Activated naive CD8-positive, alpha-beta T cell treated with anti-CD3 and anti-CD28 coated beads, Interleukin-2, amount 10 ng/mL, durations not matched to agents 7 days and 5 days (primary cell): ENCODE data around the gene FGD5. TPM values are rescaled to one million over a fixed set of nuclear protein-coding genes. Genes with fewer than 3 reads are reported as not detected.

Source experiments
- ATAC-seq: fragments of 150-1000 bp; cut with Tn5 transposase; one replicate; pipeline ENCODE4 v1.10.0; 2021; ENCODE audit warnings: low read depth, moderate library complexity
- POLR2A ChIA-PET: fragments of 350-600 bp; sonication (Branson Sonifier 250); formaldehyde crosslinking; loops from one replicate; lab custom pipeline; 2021; ENCODE audit warnings: antibody characterized with exemption; lab: Charles Lee
- DNase-seq: peaks from one replicate; pipeline ENCODE4 v3.0.0; 2021
- H3K27ac Mint-ChIP-seq: one replicate; pipeline ENCODE4 v1.8.0; 2022; ENCODE audit warnings: mild to moderate bottlenecking, mixed read lengths
- H3K27me3 Mint-ChIP-seq: one replicate; pipeline ENCODE4 v1.8.0; 2022; ENCODE audit warnings: mild to moderate bottlenecking, moderate library complexity, mixed read lengths
- H3K36me3 Mint-ChIP-seq: one replicate; pipeline ENCODE4 v1.8.0; 2021; ENCODE audit warnings: mild to moderate bottlenecking, mixed read lengths
- H3K4me1 Mint-ChIP-seq: one replicate; pipeline ENCODE4 v1.8.0; 2021; ENCODE audit warnings: mixed read lengths
- H3K4me3 Mint-ChIP-seq: one replicate; pipeline ENCODE4 v1.8.0; 2022; ENCODE audit warnings: mild to moderate bottlenecking, moderate library complexity, mixed read lengths
- H3K9me3 Mint-ChIP-seq: one replicate; pipeline ENCODE4 v1.8.0; 2021; ENCODE audit warnings: mixed read lengths
- total RNA-seq, 2 experiments: library from RNA; stranded (reverse); gene quantifications; one replicate each; pipeline ENCODE4 v1.2.3, GENCODE V29; 2021

FGD5 gene
- total RNA-seq, 2 experiments from 2014 or later: 0.17 TPM; not detected in 1

DNA sequence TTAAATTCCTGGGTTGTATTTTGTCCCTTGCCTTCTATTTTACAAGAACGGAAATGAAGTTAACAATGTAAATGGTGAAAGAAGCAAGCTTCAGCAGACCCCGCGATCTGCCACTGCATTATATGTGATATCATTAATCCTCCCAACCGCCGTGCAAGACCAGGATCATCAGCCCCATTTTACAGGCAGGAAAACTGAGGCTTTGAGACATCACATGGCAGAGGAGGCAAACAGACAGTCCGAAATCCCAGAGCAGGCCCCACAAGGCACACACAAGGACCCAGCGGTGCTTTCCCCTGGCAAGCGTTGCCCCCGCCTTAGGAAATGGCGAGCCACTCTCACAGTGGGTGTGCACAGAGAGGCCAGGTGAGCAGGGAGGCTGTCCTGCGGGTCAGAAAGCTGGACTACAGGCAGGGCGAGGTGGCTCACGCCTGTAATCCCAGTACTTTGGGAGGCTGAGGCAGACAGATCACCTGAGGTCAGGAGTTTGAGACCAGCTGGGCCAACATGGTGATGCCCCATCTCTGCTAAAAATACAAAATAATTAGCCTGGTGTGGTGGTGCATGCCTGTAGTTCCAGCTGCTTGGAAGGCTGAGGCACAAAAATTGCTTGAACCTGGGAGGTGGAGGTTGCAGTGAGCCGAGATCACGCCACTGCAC is 16.2 kb downstream of the FGD5 start:
- no peak for ATAC-seq
- POLR2A ChIA-PET: no interaction called here
- H3K36me3 Mint-ChIP-seq: no peaks in the 10 kb centered on the region

DNA sequence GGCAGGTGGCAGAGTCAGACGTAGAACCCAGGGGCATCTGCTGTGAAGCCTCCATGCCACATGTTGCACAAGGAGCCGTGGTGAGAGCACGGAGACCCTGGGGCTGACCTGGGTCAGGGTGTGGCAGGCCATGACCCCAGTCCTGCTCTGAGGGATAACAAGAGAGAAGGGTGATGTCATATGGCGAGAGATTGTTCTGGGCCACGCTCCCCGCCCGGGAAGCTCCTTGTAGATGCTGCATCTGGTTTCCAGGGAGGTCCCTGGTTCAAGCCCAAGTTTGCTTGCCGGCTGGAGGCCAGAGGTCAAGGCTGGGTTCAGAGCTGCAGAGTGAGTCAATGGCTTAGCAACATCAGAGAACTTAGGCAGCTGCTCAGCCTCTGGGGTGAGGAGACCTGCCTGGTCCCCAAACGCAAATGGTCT is 17.3 kb downstream of the FGD5 start:
- Mint-ChIP-seq H3K4me1 (no peaks in the 10 kb centered on the region), H3K9me3 (no peaks in the 10 kb centered on the region), H3K4me3 (no peak overlapping the region), H3K27me3 (peaks cover 10% of the 10 kb centered on the region), H3K27ac (no peak overlapping the region), H3K36me3 (no peaks in the 10 kb centered on the region)
- DNase-seq (no peak), ATAC-seq (no peak)
- POLR2A ChIA-PET: no interaction called here

More for the DNA sequence above, 16.2 kb downstream of the FGD5 start:
- H3K9me3 Mint-ChIP-seq: no peaks in the 10 kb centered on the region
- no peak overlapping the region for H3K27ac Mint-ChIP-seq
- DNase-seq: no peak
- H3K4me1 Mint-ChIP-seq: no peaks in the 10 kb centered on the region
- peaks cover 16% of the 10 kb centered on the region for H3K27me3 Mint-ChIP-seq
- H3K4me3 Mint-ChIP-seq: no peak overlapping the region

DNA sequence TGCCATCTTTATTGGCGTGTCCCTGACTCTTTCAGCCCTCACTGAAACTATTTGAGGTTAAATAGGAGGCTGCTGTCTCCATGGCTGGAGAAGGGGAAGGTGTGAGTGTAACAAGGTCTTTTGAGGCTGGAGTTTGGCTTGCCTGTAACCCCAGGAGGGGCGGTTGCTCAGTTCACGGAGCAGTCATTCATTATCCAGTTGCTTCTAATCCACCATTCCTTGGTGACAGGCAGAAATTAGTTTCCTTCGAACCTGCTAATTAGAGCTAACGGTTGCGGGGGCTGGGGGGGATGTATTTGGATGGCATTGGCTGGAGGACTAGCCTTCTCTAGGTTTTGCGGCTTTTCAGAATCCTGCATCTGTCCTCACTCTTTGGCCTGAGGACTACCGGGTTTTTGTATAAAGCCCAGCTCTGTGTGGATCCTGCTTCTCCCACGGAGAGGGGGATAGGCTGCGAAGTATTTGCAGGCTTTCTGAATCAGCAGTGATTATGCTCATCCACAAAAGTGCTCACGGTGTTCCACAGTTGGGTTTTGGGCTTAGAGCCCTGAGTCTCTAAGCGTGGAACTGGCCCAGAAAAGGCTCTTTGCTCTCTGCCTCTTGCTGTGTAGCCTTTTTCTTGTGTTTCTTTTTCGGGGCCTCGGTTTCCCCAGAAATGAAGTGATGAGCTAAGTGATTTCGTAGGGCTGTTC is 18.6 kb downstream of the FGD5 start:
- no peak for DNase-seq
- ATAC-seq: no peak
- no peaks in the 10 kb centered on the region for H3K4me1 Mint-ChIP-seq
- H3K36me3 Mint-ChIP-seq: no peaks in the 10 kb centered on the region
- H3K4me3 Mint-ChIP-seq: no peak overlapping the region
- no peak overlapping the region for H3K27ac Mint-ChIP-seq
- H3K27me3 Mint-ChIP-seq: peaks cover 10% of the 10 kb centered on the region
- POLR2A ChIA-PET: no interaction called here
- H3K9me3 Mint-ChIP-seq: no peaks in the 10 kb centered on the region

DNA sequence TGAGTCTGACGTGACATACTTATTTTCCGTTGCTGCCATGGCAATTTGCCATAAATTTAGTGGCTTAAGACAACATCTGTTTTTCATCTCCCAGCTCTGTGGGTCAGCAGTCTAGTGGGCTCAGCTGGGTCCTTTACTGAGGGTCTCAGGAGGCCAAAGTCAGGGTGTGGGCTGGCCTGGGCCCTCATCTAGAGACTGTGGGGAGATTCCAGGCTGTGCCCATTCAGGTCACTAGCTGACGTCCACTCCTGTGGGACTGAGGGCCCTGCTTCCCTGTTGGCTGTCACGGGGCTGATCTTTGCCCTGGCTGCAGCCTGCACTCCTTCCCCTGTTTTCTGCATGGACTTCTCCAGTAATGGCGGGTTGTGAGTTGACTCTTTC is 19.1 kb downstream of the FGD5 start:
- Mint-ChIP-seq H3K36me3 (no peaks in the 10 kb centered on the region), H3K27me3 (peaks cover 10% of the 10 kb centered on the region), H3K4me1 (no peaks in the 10 kb centered on the region), H3K9me3 (no peaks in the 10 kb centered on the region), H3K4me3 (no peak overlapping the region), H3K27ac (no peak overlapping the region)
- ATAC-seq (no peak), DNase-seq (no peak)
- POLR2A ChIA-PET: no interaction called here

DNA sequence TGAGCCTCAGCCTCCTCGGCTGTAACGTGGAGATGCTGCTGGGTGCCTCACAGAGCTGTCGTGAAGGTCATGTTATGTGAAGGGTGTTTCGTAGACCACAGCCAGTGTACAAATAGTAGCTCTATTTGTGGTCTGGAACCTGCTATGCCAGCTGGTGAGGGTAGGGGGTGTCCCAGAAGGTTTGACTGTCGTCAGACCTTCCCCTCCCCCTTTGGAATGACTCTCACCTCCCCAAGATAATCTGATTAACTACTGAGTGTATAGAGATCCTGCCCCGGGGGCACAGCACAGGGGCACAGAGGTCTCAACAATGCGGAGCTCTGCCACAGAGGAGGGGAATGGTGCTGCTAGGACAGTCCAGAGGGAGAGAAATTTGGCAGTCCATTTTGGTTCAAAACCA is 20.5 kb downstream of the FGD5 start:
- no peaks in the 10 kb centered on the region for H3K36me3 Mint-ChIP-seq
- no peaks in the 10 kb centered on the region for H3K4me1 Mint-ChIP-seq
- no peak overlapping the region for H3K4me3 Mint-ChIP-seq
- POLR2A ChIA-PET: no interaction called here
- DNase-seq (no peak), ATAC-seq (no peak)
- peaks cover 10% of the 10 kb centered on the region for H3K27me3 Mint-ChIP-seq
- no peaks in the 10 kb centered on the region for H3K9me3 Mint-ChIP-seq
- H3K27ac Mint-ChIP-seq: no peak overlapping the region

DNA sequence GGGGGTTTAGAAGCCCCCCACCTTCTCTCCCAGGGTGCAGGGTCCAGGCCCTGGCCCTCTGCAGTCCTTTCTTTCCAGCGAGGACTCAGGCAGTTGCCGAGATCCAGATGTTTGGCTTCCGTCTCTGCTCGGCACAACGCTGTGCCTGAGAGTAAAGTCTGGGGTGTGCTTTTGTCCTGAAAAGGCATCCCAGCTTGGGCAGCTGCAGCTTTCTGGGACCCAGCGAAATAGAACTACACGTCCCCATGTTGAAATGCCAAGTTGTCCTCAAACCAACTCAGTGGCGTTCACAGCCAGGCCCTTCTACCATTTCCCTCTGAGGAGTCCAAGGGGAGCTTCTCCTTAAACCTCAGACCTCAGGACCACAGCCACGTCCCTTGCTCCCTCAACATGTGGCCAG is 23.1 kb downstream of the FGD5 start:
- POLR2A ChIA-PET: no interaction called here

DNA sequence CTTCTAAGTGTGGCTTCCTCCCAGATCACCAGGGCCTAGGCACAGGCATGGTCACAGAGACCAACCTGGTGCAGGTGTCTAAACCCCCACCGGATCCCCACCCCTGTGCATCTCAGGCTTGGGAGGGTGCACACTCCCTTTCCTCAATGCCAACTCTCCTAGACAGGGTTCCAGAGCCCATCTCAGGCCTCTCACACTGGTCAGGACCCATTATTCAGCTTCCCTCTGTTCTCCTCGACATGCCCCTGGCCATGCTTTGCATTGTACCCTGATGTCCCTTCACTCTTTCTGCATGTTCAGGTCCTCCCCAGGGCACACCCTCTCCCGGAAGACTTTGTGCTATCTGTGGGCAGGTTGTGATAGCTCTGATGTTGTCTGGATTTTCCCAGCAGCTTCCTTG is 23.5 kb downstream of the FGD5 start:
- no peak for ATAC-seq
- H3K4me3 Mint-ChIP-seq: no peak overlapping the region
- no peaks in the 10 kb centered on the region for H3K36me3 Mint-ChIP-seq
- H3K27me3 Mint-ChIP-seq: peaks cover 10% of the 10 kb centered on the region
- H3K27ac Mint-ChIP-seq: no peak overlapping the region
- DNase-seq: no peak
- H3K9me3 Mint-ChIP-seq: no peaks in the 10 kb centered on the region
- POLR2A ChIA-PET: no interaction called here
- H3K4me1 Mint-ChIP-seq: peaks cover 2% of the 10 kb centered on the region

More for the DNA sequence above, 23.1 kb downstream of the FGD5 start:
- peaks cover 10% of the 10 kb centered on the region for H3K27me3 Mint-ChIP-seq
- H3K9me3 Mint-ChIP-seq: no peaks in the 10 kb centered on the region
- DNase-seq: no peak
- H3K4me3 Mint-ChIP-seq: no peak overlapping the region
- H3K36me3 Mint-ChIP-seq: no peaks in the 10 kb centered on the region
- ATAC-seq: no peak
- H3K4me1 Mint-ChIP-seq: peaks cover 2% of the 10 kb centered on the region
- H3K27ac Mint-ChIP-seq: no peak overlapping the region

DNA sequence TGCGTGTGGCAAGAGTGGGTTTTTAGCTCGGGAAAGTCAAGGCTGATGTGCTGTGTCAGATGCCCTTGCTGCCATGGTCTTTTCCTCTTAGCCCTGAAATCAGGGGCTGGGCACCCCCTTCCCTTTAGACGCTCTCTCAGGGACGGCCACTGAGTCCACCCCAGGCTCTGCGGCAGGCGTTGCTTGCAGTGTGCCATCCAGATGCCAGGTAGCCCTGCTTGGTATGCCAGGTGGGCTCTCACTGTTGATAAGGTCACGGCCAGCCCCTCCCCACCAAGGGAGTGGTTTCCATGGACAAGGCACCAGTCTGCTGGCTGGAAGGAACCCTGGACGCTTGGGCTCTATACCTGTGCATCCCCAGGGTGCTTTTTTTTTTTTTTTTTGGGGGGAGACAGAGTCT is 24.6 kb downstream of the FGD5 start:
- no peaks in the 10 kb centered on the region for H3K36me3 Mint-ChIP-seq
- H3K9me3 Mint-ChIP-seq: no peaks in the 10 kb centered on the region
- no peak overlapping the region for H3K27ac Mint-ChIP-seq
- POLR2A ChIA-PET: no interaction called here
- peaks cover 11% of the 10 kb centered on the region for H3K4me1 Mint-ChIP-seq
- ATAC-seq: no peak
- peaks cover 10% of the 10 kb centered on the region for H3K27me3 Mint-ChIP-seq
- no peak overlapping the region for H3K4me3 Mint-ChIP-seq
- DNase-seq: no peak

DNA sequence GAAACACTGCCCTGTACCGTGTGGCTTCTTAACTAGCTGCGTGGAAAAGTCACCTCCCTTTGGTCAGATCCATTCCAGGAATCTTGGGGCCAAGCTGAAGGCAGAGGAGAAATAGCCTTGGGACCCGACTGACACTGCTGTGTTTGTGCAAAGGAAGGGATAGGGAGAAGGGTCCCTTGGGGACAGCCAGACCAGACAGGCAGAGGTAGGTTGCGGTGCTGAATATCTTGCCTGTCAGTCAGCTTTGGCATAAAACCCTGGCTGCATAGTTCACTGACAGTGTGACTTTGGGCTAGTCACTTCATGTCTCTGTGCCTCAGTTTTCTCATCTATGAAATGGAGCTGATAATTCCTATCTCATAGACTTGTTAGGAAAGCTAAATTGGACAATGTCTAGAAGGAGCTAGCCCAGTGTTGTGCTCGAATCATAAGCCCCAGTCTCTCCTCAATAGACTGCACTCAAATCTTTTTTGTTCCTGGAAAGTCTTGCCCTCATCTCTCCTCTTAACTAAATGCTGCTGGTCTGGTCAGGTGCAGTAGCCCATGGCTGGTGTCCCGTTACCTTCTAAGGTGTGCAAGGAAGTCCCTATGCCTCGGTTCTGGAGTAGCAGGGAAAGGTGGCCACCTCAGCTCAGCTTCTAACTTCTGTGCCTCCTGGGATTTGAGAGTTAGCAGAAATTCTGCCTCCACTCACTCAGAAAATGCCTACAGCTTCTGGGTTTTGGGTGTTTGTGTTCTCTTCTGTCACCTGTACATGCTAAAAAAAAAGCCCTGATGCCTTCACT is 25.8 kb downstream of the FGD5 start:
- DNase-seq: no peak
- no peak overlapping the region for H3K27ac Mint-ChIP-seq

DNA sequence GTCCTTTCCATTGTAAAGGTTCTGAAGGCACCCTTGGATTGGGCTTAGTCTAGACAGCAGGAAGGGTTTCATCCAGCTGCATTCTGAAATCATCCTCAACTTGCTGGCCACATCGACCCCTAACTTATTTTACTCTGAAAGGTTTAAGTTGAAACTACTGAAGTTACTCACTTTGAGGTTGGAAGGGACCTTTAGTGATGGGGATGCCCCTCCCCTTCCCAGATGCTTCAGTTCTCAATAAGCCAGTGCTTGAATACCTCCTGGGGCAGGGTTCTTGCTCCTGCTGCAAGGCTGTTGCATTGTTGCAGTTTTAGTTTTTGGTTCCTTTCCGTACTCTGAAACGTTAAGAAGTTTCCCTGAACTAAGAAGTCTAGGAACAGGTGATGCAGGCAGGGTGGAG is 26.4 kb downstream of the FGD5 start:
- no peak overlapping the region for H3K27ac Mint-ChIP-seq
- H3K4me3 Mint-ChIP-seq: no peak overlapping the region
- H3K36me3 Mint-ChIP-seq: no peaks in the 10 kb centered on the region
- ATAC-seq (no peak), DNase-seq (no peak)
- peaks cover 11% of the 10 kb centered on the region for H3K4me1 Mint-ChIP-seq
- POLR2A ChIA-PET: no interaction called here
- H3K9me3 Mint-ChIP-seq: no peaks in the 10 kb centered on the region
- H3K27me3 Mint-ChIP-seq: peaks cover 9% of the 10 kb centered on the region

More for the DNA sequence above, 25.8 kb downstream of the FGD5 start:
- no peak overlapping the region for H3K4me3 Mint-ChIP-seq
- no peaks in the 10 kb centered on the region for H3K9me3 Mint-ChIP-seq
- ATAC-seq: no peak
- POLR2A ChIA-PET: no interaction called here
- H3K36me3 Mint-ChIP-seq: no peaks in the 10 kb centered on the region
- peaks cover 11% of the 10 kb centered on the region for H3K4me1 Mint-ChIP-seq
- H3K27me3 Mint-ChIP-seq: peaks cover 9% of the 10 kb centered on the region

DNA sequence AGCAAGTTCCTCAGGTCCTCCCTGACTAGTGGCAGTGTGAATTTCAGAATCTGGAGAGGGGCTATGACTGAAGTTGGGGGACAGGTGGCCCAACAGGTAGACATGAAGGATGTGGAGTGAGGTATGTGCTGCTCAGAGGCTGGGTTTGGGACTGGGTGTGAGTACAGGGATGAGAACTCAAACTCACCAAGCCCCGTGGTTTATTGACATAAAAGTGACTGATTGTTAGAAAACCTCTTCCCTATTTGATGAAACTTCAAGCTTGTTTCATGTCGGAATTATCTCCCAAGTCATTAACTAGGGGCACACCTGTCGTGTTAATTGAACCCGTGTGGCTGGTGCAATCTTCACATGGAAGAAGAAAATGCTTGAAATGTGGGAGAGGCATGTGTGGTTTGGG is 27.1 kb downstream of the FGD5 start:
- H3K27ac Mint-ChIP-seq: no peak overlapping the region
- ATAC-seq (no peak), DNase-seq (no peak)
- H3K36me3 Mint-ChIP-seq: no peaks in the 10 kb centered on the region
- no peaks in the 10 kb centered on the region for H3K9me3 Mint-ChIP-seq
- peaks cover 12% of the 10 kb centered on the region for H3K27me3 Mint-ChIP-seq
- H3K4me3 Mint-ChIP-seq: no peak overlapping the region
- POLR2A ChIA-PET: no interaction called here
- H3K4me1 Mint-ChIP-seq: peaks cover 14% of the 10 kb centered on the region

DNA sequence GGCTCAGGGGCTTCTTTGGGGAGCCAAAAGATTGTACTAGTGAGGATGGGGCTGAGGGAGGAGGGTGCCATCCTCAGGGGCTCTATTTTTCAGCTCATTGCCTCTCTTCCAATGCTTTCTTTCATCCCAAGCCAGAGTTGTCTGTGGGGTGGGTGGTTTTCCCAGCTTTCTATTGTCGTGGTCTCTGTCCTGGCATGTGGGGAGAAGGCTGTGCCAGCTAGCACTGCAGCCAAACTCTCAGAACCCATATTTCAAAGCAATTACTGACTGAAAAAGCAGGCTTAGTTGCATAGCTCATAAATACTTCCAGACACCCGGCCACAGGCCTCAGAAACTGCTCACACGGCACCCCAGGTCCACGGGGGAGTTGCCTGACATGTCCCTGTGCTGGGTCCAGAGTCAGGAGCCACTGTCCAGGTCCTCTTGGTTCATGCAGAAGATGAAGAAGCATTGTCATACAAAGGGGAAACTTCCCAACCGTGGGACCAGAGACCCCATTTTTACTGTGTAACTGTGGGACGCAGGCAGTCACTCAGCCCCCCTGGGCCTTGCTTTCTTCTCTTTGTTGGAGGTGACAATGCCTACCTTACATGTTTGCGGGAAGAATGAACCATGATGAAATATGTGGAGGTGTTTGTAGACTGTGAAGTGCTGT is 27.6 kb downstream of the FGD5 start:
- peaks cover 7% of the 10 kb centered on the region for H3K27me3 Mint-ChIP-seq
- no peaks in the 10 kb centered on the region for H3K9me3 Mint-ChIP-seq
- no peak overlapping the region for H3K27ac Mint-ChIP-seq
- ATAC-seq (no peak), DNase-seq (no peak)
- peaks cover 14% of the 10 kb centered on the region for H3K4me1 Mint-ChIP-seq
- POLR2A ChIA-PET: no interaction called here
- no peak overlapping the region for H3K4me3 Mint-ChIP-seq
- no peaks in the 10 kb centered on the region for H3K36me3 Mint-ChIP-seq
